ENCODE data around the gene ZC3H11A. TPM values are rescaled to one million over a fixed set of nuclear protein-coding genes. Genes with fewer than 3 reads are reported as not detected.
A peak's percentile ranks its signal among the peaks of the same experiment; 100 is the strongest.
"Not testable (repeated sequence)": the region's sequence is repeated elsewhere in the genome, so short reads cannot be mapped to it uniquely, and the experiment has no call there.

The ZC3H11A gene
- total RNA-seq, 6 donors from 2014 or later, result 59.4 to 133 (median 78.6) TPM

- H3K36me3 ChIP-seq, result peaks cover 39 to 86% (median 54%) of the 10 kb centered on the region in 4 donors
- no peak for ATAC-seq (ENCODE audit: low FRiP score in 2 of 2)
Measured at GRCh38 chr1:203823306-203823705, 27.9 kb downstream of the ZC3H11A start.

GRCh38 chr1:203826175-203826574 lies 30.8 kb downstream of the ZC3H11A start:
- WGBS, 2 donors, result 94 to 96% methylated on average over 2 of the region's 2 CpGs
- Histone ChIP-seq H3K36me3 (peaks cover 34 to 83% (median 52%) of the 10 kb centered on the region in 4 donors), H3K27me3 (no peaks in the 10 kb centered on the region), H3K9me3 (no peaks in the 10 kb centered on the region), H3K4me1 (peaks cover 0 to 4% (median 2%) of the 10 kb centered on the region in 4 donors), H3K27ac (no peak overlapping the region), H3K4me3 (no peak overlapping the region)
- ATAC-seq (ENCODE audit: low FRiP score in 2 of 2), result no peak
- TF ChIP-seq POLR2AphosphoS5 (IDR thresholded peaks at IDR 0.05) (no peak), EP300 (IDR thresholded peaks at IDR 0.05) (no peak), CTCF (IDR thresholded peaks at IDR 0.05) (no peak), POLR2A (IDR thresholded peaks at IDR 0.05) (no peak)
- DNase-seq, result no peak

More at GRCh38 chr1:203823306-203823705, 27.9 kb downstream of the ZC3H11A start:
- Histone ChIP-seq H3K4me1 (no peaks in the 10 kb centered on the region), H3K27ac (no peak overlapping the region), H3K4me3 (no peak overlapping the region), H3K27me3 (no peaks in the 10 kb centered on the region), H3K9me3 (no peaks in the 10 kb centered on the region)
- 82 to 96% methylated on average over 1 of the region's 1 CpG for WGBS, 2 donors
- TF ChIP-seq EP300 (IDR thresholded peaks at IDR 0.05) (no peak), CTCF (IDR thresholded peaks at IDR 0.05) (no peak), POLR2AphosphoS5 (IDR thresholded peaks at IDR 0.05) (no peak), POLR2A (IDR thresholded peaks at IDR 0.05) (no peak)
- no peak for DNase-seq

- WGBS, 2 donors, result 75 to 89% methylated on average over 5 of the region's 5 CpGs
- DNase-seq (no peak), ATAC-seq (ENCODE audit: low FRiP score in 2 of 2) (no peak)
- Histone ChIP-seq H3K36me3 (peaks cover 42 to 83% (median 52%) of the 10 kb centered on the region in 4 donors), H3K4me1 (peaks cover 0 to 4% (median 2%) of the 10 kb centered on the region in 4 donors), H3K4me3 (no peak overlapping the region), H3K27ac (no peak overlapping the region), H3K9me3 (no peaks in the 10 kb centered on the region), H3K27me3 (no peaks in the 10 kb centered on the region)
- no peak for TF ChIP-seq POLR2A (IDR thresholded peaks at IDR 0.05)
Measured at GRCh38 chr1:203828002-203828401, 32.6 kb downstream of the ZC3H11A start.

GRCh38 chr1:203828503-203828902 lies 33.1 kb downstream of the ZC3H11A start:
- Histone ChIP-seq H3K36me3 (peaks cover 37 to 83% (median 55%) of the 10 kb centered on the region in 4 donors), H3K4me3 (no peak overlapping the region), H3K9me3 (no peaks in the 10 kb centered on the region), H3K27ac (peak overlapping the region in 2 of 4 donors; percentile 26 to 60), H3K27me3 (no peaks in the 10 kb centered on the region), H3K4me1 (peaks cover 0 to 4% (median 2%) of the 10 kb centered on the region in 4 donors)
- DNase-seq (no peak), ATAC-seq (ENCODE audit: low FRiP score in 2 of 2) (no peak)
- TF ChIP-seq CTCF (IDR thresholded peaks at IDR 0.05), result no peak
- no peak for TF ChIP-seq EP300 (IDR thresholded peaks at IDR 0.05)
- no peak for TF ChIP-seq POLR2AphosphoS5 (IDR thresholded peaks at IDR 0.05)
- TF ChIP-seq POLR2A (IDR thresholded peaks at IDR 0.05), result no peak
- WGBS, 2 donors, result 57% methylated on average over 1 of the region's 1 CpG

GRCh38 chr1:203829247-203829646 lies 33.8 kb downstream of the ZC3H11A start:
- H3K27ac ChIP-seq, result peak overlapping the region; percentile 38 to 60 (median 47)
- H3K27me3 ChIP-seq, H3K4me1 ChIP-seq, DNase-seq, H3K4me3 ChIP-seq, H3K9me3 ChIP-seq: not testable (repeated sequence)
- H3K36me3 ChIP-seq, result peaks cover 36 to 83% (median 62%) of the 10 kb centered on the region in 4 donors
- 60 to 63% methylated on average over 5 of the region's 5 CpGs for WGBS, 2 donors
- ATAC-seq (ENCODE audit: low FRiP score in 2 of 2), result peak; percentile 69 to 86

GRCh38 chr1:203835476-203835875 lies 40.1 kb downstream of the ZC3H11A start:
- Histone ChIP-seq H3K36me3 (peaks cover 43 to 97% (median 90%) of the 10 kb centered on the region in 4 donors), H3K4me3 (no peak overlapping the region), H3K27me3 (no peaks in the 10 kb centered on the region), H3K4me1 (peaks cover 0 to 4% (median 0%) of the 10 kb centered on the region in 4 donors), H3K9me3 (no peaks in the 10 kb centered on the region), H3K27ac (no peak overlapping the region)
- DNase-seq (no peak), ATAC-seq (ENCODE audit: low FRiP score in 2 of 2) (no peak)
- TF ChIP-seq POLR2AphosphoS5 (IDR thresholded peaks at IDR 0.05) (no peak), EP300 (IDR thresholded peaks at IDR 0.05) (no peak), CTCF (IDR thresholded peaks at IDR 0.05) (no peak), POLR2A (IDR thresholded peaks at IDR 0.05) (no peak)
- 96 to 97% methylated on average over 3 of the region's 3 CpGs for WGBS, 2 donors
